Measurements from ENCODE around the gene HMGCR.

GRCh38 chr5:75365740-75366139, 28.7 kb downstream of the HMGCR start:
- no peak for TF ChIP-seq POLR2A (IDR thresholded peaks at IDR 0.05; ENCODE audit: low read depth, low read length)
- no peak for TF ChIP-seq TAF1 (IDR thresholded peaks at IDR 0.05; ENCODE audit: low read depth, low read length)
- TF ChIP-seq POLR2AphosphoS5 (IDR thresholded peaks at IDR 0.05; ENCODE audit: low read depth, low read length), result no peak
- TF ChIP-seq PAX5 (IDR thresholded peaks at IDR 0.05; ENCODE audit: insufficient read depth, low read length, severe bottlenecking), result no peak
- TF ChIP-seq POU2F2 (IDR thresholded peaks at IDR 0.05; ENCODE audit: low read depth, low read length), result no peak

Measured in GM12891 (cell line).